Colonic mucosa (tissue), 4 donors: ENCODE measurements around the gene PPFIBP2. TPM values are rescaled to one million over a fixed set of nuclear protein-coding genes. Genes with fewer than 3 reads are reported as not detected.

Experiments
- DNase-seq: peaks from one replicate; pipeline ENCODE4 v3.0.0-alpha.2; 2020
- H3K27ac ChIP-seq: fragments of 200-600 bp; one replicate; pipeline ENCODE4 v1.8.0; 2021
- H3K27me3 ChIP-seq: fragments of 200-600 bp; one replicate; pipeline ENCODE4 v1.8.0; 2021
- H3K36me3 ChIP-seq: fragments of 200-600 bp; one replicate; pipeline ENCODE4 v1.8.0; 2021
- H3K4me1 ChIP-seq: fragments of 200-600 bp; one replicate; pipeline ENCODE4 v1.8.0; 2021; ENCODE audit warnings: mild to moderate bottlenecking
- H3K4me3 ChIP-seq: fragments of 200-600 bp; one replicate; pipeline ENCODE4 v1.8.0; 2021
- H3K9ac ChIP-seq, 2 donors: one replicate each; pipeline ENCODE4 v1.7.0; 2013; ENCODE audit warnings: control low read depth in 2 of 2, low read depth in 2 of 2, low read length in 2 of 2
- H3K9me3 ChIP-seq: fragments of 200-600 bp; one replicate; pipeline ENCODE4 v1.8.0; 2021
- CTCF ChIP-seq: fragments of 200-600 bp; IDR thresholded peaks from one replicate; pipeline ENCODE4 v1.8.0; 2022; ENCODE audit warnings: antibody characterized with exemption, mild to moderate bottlenecking
- intact Hi-C: fragments of 100-400 bp; cut with DNase I; formaldehyde crosslinking; loops from one replicate; pipeline ENCODE4 v1.14.1; 2022
- total RNA-seq, 2 donors: library from RNA; stranded (reverse); fragmentation: NEBNext Ultra II Directional in 1 of 2; extraction: Animal tissue kit (Norgen Biotek cat#: 25700) in 1 of 2; gene quantifications; one replicate each; pipeline ENCODE4 v1.2.1, GENCODE V29; 2021
- donor health status: healthy.
- donor health status: DM: no; HTN: no; CAD: no.
- donor health status: DM: no; HTN: no; CAD: no.

Gene PPFIBP2
- total RNA-seq, 2 donors from 2014 or later: 54.0 to 67.9 TPM

GRCh38 chr11:7563281-7563680, 49.5 kb downstream of the PPFIBP2 start:
- no peak for DNase-seq
- Histone ChIP-seq H3K4me3 (no peak overlapping the region), H3K9me3 (no peaks in the 10 kb centered on the region), H3K27me3 (no peaks in the 10 kb centered on the region), H3K9ac (no peak overlapping the region), H3K27ac (no peak overlapping the region), H3K4me1 (no peaks in the 10 kb centered on the region), H3K36me3 (no peaks in the 10 kb centered on the region)
- no peak for TF ChIP-seq CTCF
- intact Hi-C loops: no loop called here

- intact Hi-C loops: no loop called here
- H3K9me3 ChIP-seq: no peaks in the 10 kb centered on the region
- no peak for DNase-seq
Measured at GRCh38 chr11:7564803-7565202, 51.0 kb downstream of the PPFIBP2 start.

GRCh38 chr11:7567311-7567710, 53.5 kb downstream of the PPFIBP2 start:
- DNase-seq: no peak
- intact Hi-C loops: no loop called here
- H3K4me1 ChIP-seq: peaks cover 5% of the 10 kb centered on the region
- no peaks in the 10 kb centered on the region for H3K36me3 ChIP-seq
- no peak overlapping the region for H3K27ac ChIP-seq
- no peaks in the 10 kb centered on the region for H3K27me3 ChIP-seq
- TF ChIP-seq CTCF: no peak
- no peak overlapping the region for H3K9ac ChIP-seq
- no peaks in the 10 kb centered on the region for H3K9me3 ChIP-seq
- H3K4me3 ChIP-seq: no peak overlapping the region

More at GRCh38 chr11:7564803-7565202, 51.0 kb downstream of the PPFIBP2 start:
- no peak for TF ChIP-seq CTCF
- Histone ChIP-seq H3K27ac (no peak overlapping the region), H3K27me3 (no peaks in the 10 kb centered on the region), H3K4me1 (no peaks in the 10 kb centered on the region), H3K36me3 (no peaks in the 10 kb centered on the region), H3K9ac (no peak overlapping the region), H3K4me3 (no peak overlapping the region)

- Histone ChIP-seq H3K4me3 (no peak overlapping the region), H3K9me3 (no peaks in the 10 kb centered on the region), H3K27me3 (no peaks in the 10 kb centered on the region), H3K27ac (no peak overlapping the region), H3K36me3 (no peaks in the 10 kb centered on the region), H3K4me1 (peaks cover 16% of the 10 kb centered on the region), H3K9ac (no peak overlapping the region)
- TF ChIP-seq CTCF: no peak
- intact Hi-C loops: no loop called here
- no peak for DNase-seq
Measured at GRCh38 chr11:7569044-7569443, 55.2 kb downstream of the PPFIBP2 start.

- Histone ChIP-seq H3K27me3 (no peaks in the 10 kb centered on the region), H3K9ac (no peak overlapping the region), H3K36me3 (no peaks in the 10 kb centered on the region), H3K4me1 (peaks cover 25% of the 10 kb centered on the region), H3K27ac (no peak overlapping the region), H3K9me3 (no peaks in the 10 kb centered on the region), H3K4me3 (no peak overlapping the region)
- no peak for DNase-seq
- intact Hi-C loops: loop anchor here (2.0 kb wide), 1 partner anchor 87 kb away; no protein-coding TSS in a partner anchor
- no peak for TF ChIP-seq CTCF
Measured at GRCh38 chr11:7570241-7570640, 56.4 kb downstream of the PPFIBP2 start.
